Natural killer cell (primary cell): ENCODE measurements around the gene TPD52L3. TPM values are rescaled to one million over a fixed set of nuclear protein-coding genes. Genes with fewer than 3 reads are reported as not detected.

Source experiments
- ATAC-seq, 3 donors: fragments of 150-1000 bp in 2 of 3; fragments of 200-7000 bp in 1 of 3; cut with Tn5 transposase; 1 replicate in 1 of 3; 2 replicates in 2 of 3; pipeline ENCODE4 v1.10.0; 2021; ENCODE audit warnings: mild to moderate bottlenecking in 2 of 3, moderate library complexity in 2 of 3
- DNase-seq, 2 donors: peaks; one replicate each; pipeline versions ENCODE4 v3.0.0 to v3.0.0-alpha.2; 2013 to 2021; ENCODE audit warnings: mixed read lengths in 1 of 2
- H3K27ac ChIP-seq: one replicate; pipeline ENCODE4 v1.5.1; 2013; ENCODE audit warnings: mild to moderate bottlenecking, low read length
- H3K27me3 ChIP-seq: one replicate; pipeline ENCODE4 v1.6.1; 2013; ENCODE audit warnings: low read length; ENCODE audit not compliant: control insufficient read depth, insufficient read depth
- H3K36me3 ChIP-seq: one replicate; pipeline ENCODE4 v1.6.1; 2013; ENCODE audit warnings: low read length; ENCODE audit not compliant: control insufficient read depth, insufficient read depth
- H3K4me1 ChIP-seq: one replicate; pipeline ENCODE4 v1.6.1; 2013; ENCODE audit warnings: low read length; ENCODE audit not compliant: control insufficient read depth, insufficient read depth
- H3K4me3 ChIP-seq: one replicate; pipeline ENCODE4 v1.5.1; 2013; ENCODE audit warnings: low read length
- H3K9me3 ChIP-seq: one replicate; pipeline ENCODE4 v1.6.1; 2013; ENCODE audit warnings: low read length; ENCODE audit not compliant: control insufficient read depth, insufficient read depth
- H3K27ac Mint-ChIP-seq, 2 donors: one replicate each; pipeline ENCODE4 v1.8.0; 2022; ENCODE audit warnings: mild to moderate bottlenecking in 2 of 2, mixed read lengths in 2 of 2, moderate library complexity in 1 of 2
- H3K27me3 Mint-ChIP-seq, 2 donors: one replicate each; pipeline ENCODE4 v1.8.0; 2022; ENCODE audit warnings: low read depth in 2 of 2, mixed read lengths in 2 of 2
- H3K36me3 Mint-ChIP-seq: one replicate; pipeline ENCODE4 v1.8.0; 2022; ENCODE audit warnings: mixed read lengths
- H3K4me1 Mint-ChIP-seq, 2 donors: one replicate each; pipeline ENCODE4 v1.8.0; 2022; ENCODE audit warnings: mixed read lengths in 2 of 2
- H3K4me3 Mint-ChIP-seq: one replicate; pipeline ENCODE4 v1.8.0; 2022; ENCODE audit warnings: mild to moderate bottlenecking, moderate library complexity, mixed read lengths
- H3K9me3 Mint-ChIP-seq, 2 donors: one replicate each; pipeline ENCODE4 v1.8.0; 2022; ENCODE audit warnings: mixed read lengths in 2 of 2
- CTCF ChIP-seq: fragments of 200-600 bp; IDR thresholded peaks from one replicate; pipeline ENCODE4 v1.8.0; 2022; ENCODE audit warnings: antibody characterized with exemption
- WGBS: methylation state at CpG from one replicate; pipeline ENCODE4 v1.1.7; 2013; ENCODE audit warnings: missing lambda C conversion rate; ENCODE audit not compliant: insufficient coverage; 5-methylcytosine and 5-hydroxymethylcytosine counted together
- intact Hi-C: fragments of 100-400 bp; cut with micrococcal nuclease; formaldehyde crosslinking; loops from one replicate; pipeline ENCODE4 v1.14.2; 2022
- total RNA-seq, 4 donors: library from RNA; stranded (reverse); fragments of 120-200 nt in 1 of 4; gene quantifications; one replicate each; pipeline versions ENCODE4 v1.2.3 to v1.2.4, GENCODE V29; 2013 to 2022

Gene TPD52L3
- total RNA-seq = not detected
- not detected for total RNA-seq (2013)

DNA sequence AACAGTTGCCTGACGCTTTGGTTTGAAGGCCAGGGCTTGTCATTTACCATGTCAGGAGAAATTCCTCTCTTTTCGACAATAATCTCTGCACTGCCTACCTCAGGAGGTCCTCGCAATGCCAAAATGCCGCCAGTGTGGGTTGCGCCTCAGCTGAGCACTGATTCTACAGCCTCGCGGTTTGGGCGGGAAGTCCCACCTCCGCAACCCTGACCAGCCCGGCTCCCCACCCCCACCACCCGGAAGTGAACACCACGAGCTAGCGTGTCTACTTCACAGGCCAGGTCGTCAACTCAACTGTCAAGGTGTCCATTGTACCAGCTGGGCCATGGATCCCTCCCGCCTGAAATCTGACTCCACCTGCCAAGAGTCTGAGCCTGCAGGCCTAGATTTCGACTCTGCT, at the start of gene TPD52L3:
Gene TPD52L3 (plus strand): TSS at position 273 of the 400 bp plus-strand sequence. CDS start 221 bp downstream, outside the sequence.
- no peak within 1 kb of the TSS for H3K4me3 Mint-ChIP-seq
- Histone ChIP-seq H3K4me1 (no peaks in the 10 kb centered on the region), H3K36me3 (no peaks in the 10 kb centered on the region), H3K4me3 (no peak within 1 kb of the TSS), H3K27ac (no peak within 1 kb of the TSS), H3K27me3 (no peaks in the 10 kb centered on the region), H3K9me3 (no peaks in the 10 kb centered on the region)
- H3K4me1 Mint-ChIP-seq = no peaks in the 10 kb centered on the region
- H3K9me3 Mint-ChIP-seq = peaks cover 2% of the 10 kb centered on the region in 2 donors
- peaks cover 1% of the 10 kb centered on the region for H3K36me3 Mint-ChIP-seq
- intact Hi-C loops = no loop called here
- 95% methylated on average over 16 of the region's 16 CpGs for WGBS
- H3K27me3 Mint-ChIP-seq = peaks cover 15 to 30% of the 10 kb centered on the region in 2 donors
- TF ChIP-seq CTCF = no peak
- ATAC-seq (no peak), DNase-seq (no peak)
- no peak within 1 kb of the TSS for H3K27ac Mint-ChIP-seq

DNA sequence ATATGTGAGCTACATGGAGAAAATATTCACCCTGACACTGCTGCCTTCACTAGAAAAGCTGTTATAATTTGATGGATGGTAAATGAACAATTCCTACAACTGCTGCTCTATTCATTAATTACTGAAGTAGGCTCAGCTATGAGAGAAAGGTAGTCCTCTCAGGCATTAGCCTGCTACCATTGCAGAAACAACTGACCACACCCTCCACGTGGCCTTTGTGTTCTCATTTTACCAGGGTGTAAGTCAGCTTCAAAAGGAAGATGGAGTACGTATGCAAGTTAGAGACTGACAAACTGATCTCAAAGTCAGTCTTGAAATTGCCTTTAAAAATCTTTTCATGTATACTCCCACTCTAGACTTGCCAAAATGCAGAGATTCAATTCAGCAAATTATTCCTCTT, 26.3 kb upstream of the TPD52L3 start:
- TF ChIP-seq CTCF = no peak
- WGBS = no CpG with 5 or more reads among the region's 2 CpGs
- intact Hi-C loops = no loop called here
- H3K27ac Mint-ChIP-seq = no peak overlapping the region
- no peaks in the 10 kb centered on the region for H3K9me3 Mint-ChIP-seq
- no peak overlapping the region for H3K4me3 Mint-ChIP-seq
- peaks cover 11 to 36% of the 10 kb centered on the region in 2 donors for H3K27me3 Mint-ChIP-seq
- H3K27me3 ChIP-seq = no peaks in the 10 kb centered on the region
- H3K36me3 Mint-ChIP-seq = no peaks in the 10 kb centered on the region
- DNase-seq (no peak), ATAC-seq (no peak)
- H3K9me3 ChIP-seq = no peaks in the 10 kb centered on the region
- no peaks in the 10 kb centered on the region for H3K4me1 ChIP-seq
- no peak overlapping the region for H3K27ac ChIP-seq
- no peak overlapping the region for H3K4me3 ChIP-seq
- no peaks in the 10 kb centered on the region for H3K4me1 Mint-ChIP-seq
- H3K36me3 ChIP-seq = no peaks in the 10 kb centered on the region

DNA sequence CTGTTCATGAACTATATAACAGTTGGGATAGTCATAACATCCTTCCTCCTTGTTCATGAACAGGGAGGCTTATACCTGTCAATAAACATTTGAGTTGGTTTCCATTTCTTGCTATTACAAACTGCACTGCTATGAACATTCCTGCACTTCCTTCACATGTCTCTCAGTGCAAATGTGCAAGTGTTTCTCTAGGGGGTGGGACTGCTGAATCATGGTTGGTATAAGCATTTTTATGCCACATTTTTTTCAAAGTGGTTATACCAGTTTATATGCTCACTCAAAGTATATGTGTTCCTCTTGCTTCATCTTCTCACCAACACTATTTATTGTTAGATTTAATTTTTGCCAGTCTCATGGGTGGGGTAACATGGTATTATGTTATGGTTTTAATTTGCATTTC, 25.8 kb upstream of the TPD52L3 start:
- no peak overlapping the region for H3K4me3 ChIP-seq
- no peak for TF ChIP-seq CTCF
- H3K27me3 ChIP-seq = no peaks in the 10 kb centered on the region
- H3K27ac ChIP-seq = no peak overlapping the region
- intact Hi-C loops = no loop called here
- Mint-ChIP-seq H3K27ac (no peak overlapping the region), H3K4me1 (no peaks in the 10 kb centered on the region), H3K4me3 (no peak overlapping the region), H3K36me3 (no peaks in the 10 kb centered on the region), H3K9me3 (no peaks in the 10 kb centered on the region), H3K27me3 (peaks cover 10 to 39% of the 10 kb centered on the region in 2 donors)
- H3K4me1 ChIP-seq = no peaks in the 10 kb centered on the region
- no peaks in the 10 kb centered on the region for H3K9me3 ChIP-seq
- ATAC-seq (no peak), DNase-seq (no peak)
- no peaks in the 10 kb centered on the region for H3K36me3 ChIP-seq

DNA sequence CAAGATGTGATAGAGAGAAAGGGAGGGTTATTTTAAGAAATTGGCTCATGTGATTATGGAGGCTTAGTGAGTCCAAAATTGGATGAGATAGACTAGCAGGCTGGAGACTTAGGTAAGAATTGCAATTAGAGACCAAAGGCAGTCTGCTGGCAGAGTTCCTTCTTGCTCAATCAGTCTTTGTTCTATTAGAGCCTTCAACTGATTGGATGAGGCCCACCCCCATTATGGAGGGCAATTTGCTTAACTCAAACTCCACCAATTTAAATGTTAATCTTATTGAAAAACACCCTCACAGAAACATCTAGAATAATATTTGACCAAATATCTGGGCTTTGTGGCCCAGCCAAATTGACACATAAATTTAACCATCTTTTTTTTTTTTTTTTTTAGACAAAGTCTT, 23.9 kb upstream of the TPD52L3 start:
- Histone ChIP-seq H3K27ac (no peak overlapping the region), H3K27me3 (no peaks in the 10 kb centered on the region), H3K36me3 (no peaks in the 10 kb centered on the region), H3K4me1 (no peaks in the 10 kb centered on the region), H3K4me3 (no peak overlapping the region), H3K9me3 (no peaks in the 10 kb centered on the region)
- DNase-seq = no peak
- H3K36me3 Mint-ChIP-seq = no peaks in the 10 kb centered on the region
- peaks cover 5 to 35% of the 10 kb centered on the region in 2 donors for H3K27me3 Mint-ChIP-seq
- no peak overlapping the region for H3K4me3 Mint-ChIP-seq
- H3K27ac Mint-ChIP-seq = no peak overlapping the region
- ATAC-seq = no peak
- intact Hi-C loops = no loop called here
- no peaks in the 10 kb centered on the region for H3K4me1 Mint-ChIP-seq
- no peak for TF ChIP-seq CTCF
- H3K9me3 Mint-ChIP-seq = no peaks in the 10 kb centered on the region
